H1 (cell line): Measurements from ENCODE around the gene H2AZ2. TPM values are rescaled to one million over a fixed set of nuclear protein-coding genes. Genes with fewer than 3 reads are reported as not detected.

Experiments used
- ATF3 ChIP-seq: IDR thresholded peaks from 2 replicates; pipeline ENCODE4 v1.6.1; 2011; ENCODE audit warnings: low read depth, mild to moderate bottlenecking, low read length; ENCODE audit not compliant: insufficient read depth
- CEBPB ChIP-seq: IDR thresholded peaks from 2 replicates; pipeline ENCODE4 v1.6.1; 2012; ENCODE audit warnings: low read depth, low read length
- CREB1 ChIP-seq: IDR thresholded peaks from 2 replicates; pipeline ENCODE4 v1.6.1; 2012; ENCODE audit warnings: inconsistent platforms
- E2F6 ChIP-seq: IDR thresholded peaks from 2 replicates; pipeline ENCODE4 v1.6.1; 2012; ENCODE audit warnings: inconsistent platforms
- HDAC2 ChIP-seq, 2 experiments: fragments of 300-600 bp in 1 of 2; sonication (generic) in 1 of 2; IDR thresholded peaks; 2 replicates each; pipeline ENCODE4 v1.6.1; 2011 to 2012; ENCODE audit warnings: low read depth in 2 of 2, low read length in 2 of 2, mild to moderate bottlenecking in 2 of 2, moderate library complexity in 2 of 2, borderline replicate concordance in 1 of 2, inconsistent platforms in 1 of 2
- MAX ChIP-seq: IDR thresholded peaks from 2 replicates; pipeline ENCODE4 v1.6.1; 2012; ENCODE audit warnings: inconsistent platforms
- PHF8 ChIP-seq: fragments of 200-600 bp; sonication (generic); conservative IDR thresholded peaks from 2 replicates; pipeline ENCODE4 v1.7.1; 2012; ENCODE audit warnings: low read depth, mild to moderate bottlenecking, inconsistent platforms, low read length, moderate library complexity
- SP4 ChIP-seq: IDR thresholded peaks from 2 replicates; pipeline ENCODE4 v1.6.1; 2012; ENCODE audit warnings: low read length, inconsistent platforms
- TBP ChIP-seq: IDR thresholded peaks from 2 replicates; pipeline ENCODE4 v1.6.1; 2011; ENCODE audit warnings: low read depth, low read length, improper control_type of control experiment
- TEAD4 ChIP-seq: IDR thresholded peaks from 2 replicates; pipeline ENCODE4 v1.6.1; 2012; ENCODE audit warnings: low read depth, low read length, inconsistent platforms, mixed read lengths
- polyA plus RNA-seq, 7 experiments: library from polyadenylated mRNA; depleted of rRNA in 3 of 7; stranded (reverse) in 5 of 7; unstranded in 2 of 7; fragments of >200 nt in 5 of 7; fragments of 200-250 nt in 2 of 7; gene quantifications; 1 replicate in 5 of 7; 2 replicates in 1 of 7; 4 replicates in 1 of 7; pipeline versions ENCODE4 v1.2.1 to v1.2.3, GENCODE V29; 2011 to 2013; ENCODE audit warnings: missing spikeins in 2 of 7, mixed read lengths in 2 of 7
- total RNA-seq: library from RNA; stranded (reverse); fragmentation: NEBNext Ultra II Directional; extraction: Animal tissue kit (Norgen Biotek cat#: 25700); gene quantifications from 2 replicates; pipeline ENCODE4 v1.2.1, GENCODE V29; 2021

H2AZ2 gene
- total and polyA plus RNA-seq, 2 of the 8 experiments (the other 6 are each of a cell fraction or from before 2014, with no cell fraction given): 168 to 187 TPM

GRCh38 chr7:44796034-44796503 lies 51.8 kb downstream of the H2AZ2 start (continued):
- TF ChIP-seq MAX: peak; percentile 86
- TF ChIP-seq CEBPB: no peak
- TF ChIP-seq HDAC2 (IDR thresholded peaks at IDR 0.05; ENCODE audit: borderline replicate concordance in 1 of 2, low read depth in 2 of 2, low read length in 2 of 2): peak in 1 of 2 experiments; percentile 99; a peak in 2 of 4 replicates
- TF ChIP-seq ATF3: no peak
- peak; percentile 82; the same call in 1 of the 2 replicates for TF ChIP-seq PHF8
- TF ChIP-seq SP4: 0 out of 2 replicates have a peak, but pooled peaks have one; percentile 1
- peak; percentile 97 for TF ChIP-seq E2F6
- peak; percentile 66; the same call in 1 of the 2 replicates for TF ChIP-seq TBP
- peak; percentile 91 for TF ChIP-seq TEAD4
- TF ChIP-seq CREB1: peak; percentile 53; the same call in 1 of the 2 replicates
